Pancreas (tissue), 10 donors: ENCODE data around the gene AMOTL2. TPM values are rescaled to one million over a fixed set of nuclear protein-coding genes. Genes with fewer than 3 reads are reported as not detected.
A peak's percentile ranks its signal among the peaks of the same experiment; 100 is the strongest.

ENCODE experiments used
- ATAC-seq, 4 donors: fragments of 200-7000 bp; cut with Tn5 transposase; one replicate each; pipeline versions ENCODE4 v1.8.0 to v1.9.1; 2020; ENCODE audit warnings: mild to moderate bottlenecking in 4 of 4, moderate library complexity in 4 of 4
- DNase-seq, 6 donors: peaks; one replicate each; pipeline ENCODE4 v3.0.0-alpha.2; 2020
- FAIRE-seq: peaks from 2 replicates; lab custom pipeline; 2012; peaks lifted over from hg19 to GRCh38; lab: Jason Lieb, UNC
- H3K27ac ChIP-seq, 4 donors: fragments of 200-600 bp; sonication (generic); 1 replicate in 3 of 4; 2 replicates in 1 of 4; pipeline versions ENCODE4 v1.5.0 to v1.8.0; 2020
- H3K27me3 ChIP-seq, 4 donors: fragments of 200-600 bp; one replicate each; pipeline ENCODE4 v1.8.0; 2021
- H3K36me3 ChIP-seq, 3 donors: fragments of 200-600 bp; sonication (generic) in 1 of 3; one replicate each; pipeline versions ENCODE4 v1.5.0 to v1.8.0; 2020 to 2021
- H3K4me1 ChIP-seq, 3 donors: fragments of 200-600 bp; one replicate each; pipeline ENCODE4 v1.8.0; 2021
- H3K4me3 ChIP-seq, 4 donors: fragments of 200-600 bp; sonication (generic) in 2 of 4; one replicate each; pipeline versions ENCODE4 v1.5.0 to v1.8.0; 2020 to 2021
- H3K9me3 ChIP-seq, 4 donors: fragments of 200-600 bp; one replicate each; pipeline ENCODE4 v1.8.0; 2021
- CTCF ChIP-seq, 4 donors: fragments of 200-600 bp; sonication (generic) in 3 of 4; IDR thresholded peaks; one replicate each; pipeline versions ENCODE4 v1.5.0 to v1.8.0; 2021; ENCODE audit warnings: antibody characterized with exemption in 4 of 4
- WGBS, 2 donors: extraction: QIAGEN DNeasy Blood & Tissue Kit; methylation state at CpG; one replicate each; pipeline ENCODE4 v1.1.7; 2013; 5-methylcytosine and 5-hydroxymethylcytosine counted together
- intact Hi-C, 3 donors: fragments of 100-400 bp; cut with DNase I; formaldehyde crosslinking; loops; one replicate each; pipeline versions ENCODE4 v1.11.1 to v1.14.2; 2022
- polyA plus RNA-seq, 2 donors: library from polyadenylated mRNA; stranded (reverse); fragments of 200-250 nt; gene quantifications; one replicate each; pipeline ENCODE4 v1.2.3, GENCODE V29; 2013
- total RNA-seq, 6 donors: library from RNA; stranded (reverse); fragmentation: NEBNext Ultra II Directional in 4 of 6; extraction: Animal tissue kit (Norgen Biotek cat#: 25700) in 4 of 6; gene quantifications; one replicate each; pipeline versions ENCODE4 v1.2.1 to v1.2.4, GENCODE V29; 2021 to 2023
- donor health status: healthy with polysubstance abuse.
- donor health status: DM: no; HTN: no; CAD: no; lungs with moderate emphysema.
- donor health status: DM: no; HTN: no; CAD: no.
- donor health status: control.
- donor health status: control.
- donor health status: Bipolar disorder and iron deficiency.
- donor health status: DM: yes; HTN: yes; CAD: no.
- donor health status: DM: no; HTN: no; CAD: no.
- donor health status: DM: no; HTN: no; CAD: no.
- donor health status: DM: yes; HTN: yes; CAD: no.

AMOTL2 gene
- total and polyA plus RNA-seq, 8 donors = 11.9 to 35.7 (median 28.9) TPM

- FAIRE-seq = no peak
- TF ChIP-seq CTCF (IDR thresholded peaks at IDR 0.05) = no peak
- no peaks in the 10 kb centered on the region for H3K27me3 ChIP-seq
- H3K36me3 ChIP-seq = no peaks in the 10 kb centered on the region
- DNase-seq = peak in 5 of 6 donors; percentile 47 to 75 (median 67)
- intact Hi-C loops = no loop called here
- H3K4me1 ChIP-seq = peaks cover 20 to 41% (median 37%) of the 10 kb centered on the region in 3 donors
- peak; percentile 36 to 54 (median 44) for ATAC-seq
- H3K27ac ChIP-seq = peak overlapping the region in 2 of 4 donors; percentile 28 to 39
- H3K9me3 ChIP-seq = no peaks in the 10 kb centered on the region
- H3K4me3 ChIP-seq = no peak overlapping the region
- WGBS, 2 donors = 27% methylated on average over 3 of the region's 3 CpGs
Observed at GRCh38 chr3:134347551-134347950, 26.7 kb downstream of the AMOTL2 start.

GRCh38 chr3:134346744-134347143 lies 27.5 kb downstream of the AMOTL2 start:
- Histone ChIP-seq H3K4me1 (peaks cover 12 to 33% (median 29%) of the 10 kb centered on the region in 3 donors), H3K27ac (peak overlapping the region in 1 of 4 donors; percentile 28), H3K36me3 (no peaks in the 10 kb centered on the region), H3K9me3 (no peaks in the 10 kb centered on the region), H3K27me3 (no peaks in the 10 kb centered on the region), H3K4me3 (no peak overlapping the region)
- intact Hi-C loops = no loop called here
- no peak for ATAC-seq
- no peak for TF ChIP-seq CTCF (IDR thresholded peaks at IDR 0.05)
- 2 to 39% methylated on average over 1 of the region's 1 CpG for WGBS, 2 donors
- no peak for DNase-seq
- FAIRE-seq = no peak

- WGBS, 2 donors = 45 to 56% methylated on average over 1 of the region's 1 CpG
- ATAC-seq (no peak), FAIRE-seq (no peak)
Observed at GRCh38 chr3:134345202-134345601, 29.0 kb downstream of the AMOTL2 start.

GRCh38 chr3:134344560-134344959 lies 29.7 kb downstream of the AMOTL2 start:
- ATAC-seq = no peak
- 36 to 45% methylated on average over 2 of the region's 2 CpGs for WGBS, 2 donors
- intact Hi-C loops = no loop called here
- H3K27ac ChIP-seq = no peak overlapping the region
- no peak for FAIRE-seq
- H3K9me3 ChIP-seq = no peaks in the 10 kb centered on the region
- no peak overlapping the region for H3K4me3 ChIP-seq
- DNase-seq = peak in 1 of 6 donors; percentile 4
- TF ChIP-seq CTCF (IDR thresholded peaks at IDR 0.05) = no peak
- H3K27me3 ChIP-seq = no peaks in the 10 kb centered on the region
- H3K36me3 ChIP-seq = no peaks in the 10 kb centered on the region
- peaks cover 0 to 17% (median 13%) of the 10 kb centered on the region in 3 donors for H3K4me1 ChIP-seq

More at GRCh38 chr3:134345202-134345601, 29.0 kb downstream of the AMOTL2 start:
- Histone ChIP-seq H3K4me1 (peaks cover 0 to 18% (median 13%) of the 10 kb centered on the region in 3 donors), H3K27me3 (no peaks in the 10 kb centered on the region), H3K9me3 (no peaks in the 10 kb centered on the region), H3K27ac (no peak overlapping the region), H3K4me3 (no peak overlapping the region), H3K36me3 (no peaks in the 10 kb centered on the region)
- DNase-seq = peak in 1 of 6 donors; percentile 25
- intact Hi-C loops = no loop called here
- TF ChIP-seq CTCF (IDR thresholded peaks at IDR 0.05) = no peak

GRCh38 chr3:134342259-134342658 lies 32.0 kb downstream of the AMOTL2 start:
- FAIRE-seq (no peak), DNase-seq (no peak), ATAC-seq (no peak)
- Histone ChIP-seq H3K4me3 (no peak overlapping the region), H3K9me3 (no peaks in the 10 kb centered on the region), H3K27ac (no peak overlapping the region), H3K36me3 (no peaks in the 10 kb centered on the region), H3K27me3 (no peaks in the 10 kb centered on the region), H3K4me1 (peaks cover 0 to 4% (median 0%) of the 10 kb centered on the region in 3 donors)
- no peak for TF ChIP-seq CTCF (IDR thresholded peaks at IDR 0.05)
- WGBS, 2 donors = 78 to 79% methylated on average over 9 of the region's 9 CpGs
- intact Hi-C loops = no loop called here
